SHP77 treated with DMSO at 0.1 percent for 48 hours (cell line): ENCODE data around the gene COPG2.
"Not testable (repeated sequence)": the region's sequence is repeated elsewhere in the genome, so short reads cannot be mapped to it uniquely, and the experiment has no call there.

ENCODE experiments used
- DNase-seq: peaks from one replicate; lab custom pipeline; 2025; lab: John Stamatoyannopoulos, UW

The COPG2 gene

GRCh38 chr7:130560972-130561371 lies 107.6 kb downstream of the COPG2 start:
- no peak for DNase-seq

DNA sequence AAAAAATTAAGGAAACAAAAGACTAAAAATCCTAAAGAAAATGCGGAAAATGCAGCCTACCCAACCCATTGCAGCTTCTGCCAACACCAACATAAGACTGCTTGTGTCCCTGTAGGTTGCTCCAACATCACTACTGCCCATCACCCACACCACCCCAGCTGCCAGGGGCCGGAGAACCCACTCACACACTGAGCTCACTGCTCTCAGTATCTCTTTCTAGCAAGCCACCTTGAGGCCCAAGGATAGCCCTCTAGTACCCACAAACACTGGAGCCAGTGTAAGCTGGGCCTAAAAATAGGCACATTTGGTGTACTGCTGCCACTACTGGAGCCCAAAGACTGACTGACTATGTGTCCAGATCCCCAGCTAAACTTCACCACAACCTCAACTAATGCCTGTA lies 109.4 kb downstream of the COPG2 start:
- DNase-seq, result no peak

DNA sequence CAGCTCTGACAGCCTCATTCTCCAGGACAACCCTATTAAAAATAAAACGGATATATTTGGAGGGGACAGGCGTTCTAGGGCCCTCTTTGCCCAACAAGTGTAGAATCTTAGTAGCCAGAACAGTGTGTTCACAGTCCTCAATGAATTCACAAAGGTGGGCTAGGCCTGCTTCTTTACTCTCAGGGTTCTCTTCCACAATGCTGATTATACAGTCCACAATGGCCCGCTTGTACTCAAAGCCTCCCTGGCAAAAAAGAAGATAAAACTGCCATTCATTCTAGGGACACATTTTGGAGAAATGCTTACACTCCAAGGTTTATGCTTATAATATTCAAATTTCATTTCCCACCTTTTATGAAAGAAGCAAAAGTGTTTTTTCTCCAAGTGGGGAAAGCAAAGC lies 114.1 kb downstream of the COPG2 start:
- no peak for DNase-seq

DNA sequence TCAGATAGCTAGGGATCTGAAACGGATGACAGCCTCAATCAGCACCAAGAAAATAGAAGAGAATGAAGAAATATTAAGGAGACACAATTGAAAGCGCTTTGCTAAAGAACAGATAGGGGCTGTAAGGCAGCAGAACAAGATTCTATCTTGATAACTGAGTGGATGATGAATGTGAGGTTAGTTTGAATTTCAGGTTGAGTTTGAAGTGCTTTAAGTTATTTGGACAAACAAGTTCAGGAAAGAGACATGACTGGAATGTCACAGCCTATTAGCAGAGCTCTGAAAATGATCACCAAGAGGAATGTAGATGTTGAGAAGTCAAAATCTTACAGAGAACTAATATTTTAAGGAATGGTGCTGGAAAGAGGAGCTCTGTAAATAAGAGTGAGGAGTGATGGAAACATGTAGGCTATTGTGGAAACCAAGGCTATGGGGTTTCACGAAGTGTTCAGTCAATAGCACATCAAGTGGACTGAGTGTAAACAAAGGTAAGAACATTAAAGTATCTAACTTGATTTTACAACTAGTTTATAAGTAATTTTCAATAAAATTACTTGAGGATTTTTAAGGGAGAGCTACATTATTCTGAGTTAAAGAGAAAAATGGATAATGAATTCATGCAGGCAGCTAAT lies 115.0 kb downstream of the COPG2 start:
- no peak for DNase-seq

DNA sequence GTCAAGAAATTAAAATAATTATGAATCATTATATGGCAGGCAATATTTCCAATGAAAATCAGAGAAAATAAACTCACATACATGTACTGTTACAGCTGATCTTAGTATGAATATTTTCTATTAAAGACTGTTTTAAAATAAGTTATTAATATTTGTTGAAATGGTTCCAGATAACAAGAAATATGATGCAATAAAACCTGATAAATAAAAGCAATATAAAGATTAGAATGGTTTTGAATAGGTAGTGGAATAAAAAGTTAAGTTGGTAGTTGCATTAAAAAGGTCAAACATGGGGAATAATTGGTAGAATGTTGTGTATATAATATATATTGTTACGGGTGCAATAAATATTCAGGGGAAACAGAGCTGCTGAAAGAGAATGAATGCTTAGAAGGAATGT lies 124.2 kb downstream of the COPG2 start:
- no peak for DNase-seq

GRCh38 chr7:130543487-130544010 lies 125.0 kb downstream of the COPG2 start:
- DNase-seq, result no peak

DNA sequence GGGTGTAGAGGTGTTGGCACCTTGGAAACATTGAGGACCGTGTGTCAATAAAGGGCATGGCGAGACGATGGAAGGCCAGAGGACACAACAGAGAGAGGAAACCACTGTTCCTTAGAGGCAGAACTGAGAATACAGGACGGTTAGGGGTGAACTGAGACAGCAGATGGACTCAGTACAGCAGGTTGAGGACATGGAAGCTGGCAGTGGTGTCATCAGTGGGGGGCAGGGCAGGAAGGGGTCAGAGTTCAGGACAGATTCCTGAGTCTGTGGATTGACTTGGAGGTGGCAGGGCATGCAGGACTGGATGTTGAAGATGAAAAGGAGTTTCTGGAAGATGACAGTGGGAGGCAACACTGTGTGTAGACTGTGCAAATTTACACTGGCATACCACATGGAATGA lies 126.3 kb downstream of the COPG2 start:
- DNase-seq, result not testable (repeated sequence)

DNA sequence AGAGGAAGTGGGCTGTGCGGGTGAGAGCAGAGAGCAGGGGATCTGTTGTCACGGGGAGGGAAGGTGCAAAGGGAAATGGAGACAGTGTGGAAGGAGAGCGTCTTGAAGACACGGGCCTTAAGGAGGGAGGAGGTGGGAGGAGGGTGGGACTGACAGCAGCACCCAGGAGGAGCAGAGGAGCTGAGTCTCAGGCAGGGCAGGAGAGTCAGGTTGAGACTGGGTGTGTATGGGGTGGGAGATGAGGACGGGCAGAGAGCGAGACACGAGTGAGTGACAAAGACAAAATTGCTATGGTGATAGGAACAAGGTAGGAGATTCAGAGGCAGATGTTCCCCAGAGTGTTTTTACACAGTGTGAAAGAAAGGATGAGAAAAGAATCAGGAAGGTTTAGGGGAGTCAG lies 127.3 kb downstream of the COPG2 start:
- not testable (repeated sequence) for DNase-seq

DNA sequence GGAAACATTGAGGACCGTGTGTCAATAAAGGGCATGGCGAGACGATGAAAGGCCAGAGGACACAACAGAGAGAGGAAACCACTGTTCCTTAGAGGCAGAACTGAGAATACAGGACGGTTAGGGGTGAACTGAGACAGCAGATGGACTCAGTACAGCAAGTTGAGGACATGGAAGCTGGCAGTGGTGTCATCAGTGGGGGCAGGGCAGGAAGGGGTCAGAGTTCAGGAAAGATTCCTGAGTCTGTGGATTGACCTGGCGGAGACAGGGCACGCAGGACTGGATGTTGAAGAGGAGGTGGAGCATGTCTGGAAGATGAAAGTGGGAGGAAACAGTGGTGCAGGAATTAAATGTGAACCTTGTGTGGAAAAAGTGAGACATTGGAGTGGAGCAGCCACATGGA lies 130.7 kb downstream of the COPG2 start:
- not testable (repeated sequence) for DNase-seq

DNA sequence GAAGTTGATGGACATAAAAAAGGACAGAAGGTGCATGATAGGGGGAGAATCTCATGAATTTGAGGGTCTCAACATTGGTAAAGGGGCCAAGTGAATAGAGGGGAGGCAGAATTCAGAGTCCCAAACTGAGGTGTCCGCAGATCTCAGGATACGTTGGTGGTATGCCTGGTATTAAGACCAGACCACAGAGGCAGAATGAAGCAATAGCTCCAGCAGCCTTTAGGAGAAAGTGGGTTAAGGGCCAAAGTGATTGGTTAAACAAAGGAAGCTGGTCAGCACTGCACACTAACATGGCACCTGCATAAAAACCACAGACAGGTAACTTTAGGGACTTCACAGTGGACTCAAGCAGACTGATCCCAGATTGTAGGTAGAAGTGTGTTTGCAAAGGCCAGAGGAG lies 139.1 kb downstream of the COPG2 start:
- DNase-seq, result no peak

- not testable (repeated sequence) for DNase-seq
Measured at GRCh38 chr7:130527752-130528355, 140.7 kb downstream of the COPG2 start.

DNA sequence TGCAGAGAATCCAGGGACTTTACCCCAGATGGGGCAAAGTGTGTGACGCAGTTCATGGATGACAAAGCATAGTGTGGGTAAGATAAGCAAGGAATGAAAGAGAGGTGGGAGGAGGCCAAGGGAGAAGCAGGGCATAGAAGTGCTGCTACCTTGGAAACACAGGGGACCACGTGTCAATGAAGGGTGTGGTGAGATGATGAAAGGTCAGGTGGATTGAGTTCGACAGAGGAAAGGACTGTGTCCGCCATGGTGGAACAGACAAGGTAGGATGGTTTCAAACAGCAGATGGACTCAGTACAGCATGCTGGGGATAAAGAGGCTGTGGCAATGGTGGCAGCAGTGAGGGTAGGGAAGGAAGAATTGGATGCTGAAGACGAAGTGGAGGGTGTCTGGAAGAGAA lies 143.9 kb downstream of the COPG2 start:
- no peak for DNase-seq

GRCh38 chr7:130523519-130524125 lies 144.9 kb downstream of the COPG2 start:
- DNase-seq, result not testable (repeated sequence)

- DNase-seq, result no peak
Measured at GRCh38 chr7:130521258-130521951, 147.1 kb downstream of the COPG2 start.

DNA sequence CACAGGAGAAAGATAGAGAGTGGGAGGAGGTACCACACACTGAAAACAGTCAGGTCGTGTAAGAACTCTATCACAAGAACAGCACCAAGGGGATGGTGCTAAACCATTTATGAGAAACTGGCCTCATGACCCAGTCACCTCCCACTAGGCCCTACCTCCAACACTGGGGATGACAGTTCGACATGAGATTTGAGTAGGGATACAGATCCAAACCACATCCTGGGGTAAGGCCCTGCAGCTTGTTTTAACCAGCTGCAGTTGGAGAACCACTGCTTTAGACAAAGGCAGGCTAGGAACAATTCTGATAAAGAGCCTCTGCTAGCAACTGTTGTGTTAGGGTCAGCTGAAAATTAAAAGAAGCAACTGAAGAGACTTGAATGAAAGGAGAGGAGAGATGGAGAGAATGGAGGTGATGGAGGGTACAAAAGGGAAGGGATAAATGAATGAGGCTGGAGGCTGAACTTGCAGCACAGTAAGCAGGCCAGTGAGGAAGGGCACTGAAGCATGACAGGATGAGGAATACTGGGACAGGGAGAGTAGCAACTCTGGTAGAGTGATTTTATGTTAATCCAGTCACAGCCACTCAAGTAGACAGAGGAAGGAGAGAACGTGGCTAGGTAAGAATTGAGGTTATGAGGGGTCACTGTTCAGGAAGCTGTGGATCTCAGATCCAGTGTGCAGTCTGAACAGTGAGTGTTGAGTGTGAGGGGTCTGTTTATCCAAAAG lies 153.1 kb downstream of the COPG2 start:
- DNase-seq, result no peak

- DNase-seq, result no peak
Measured at GRCh38 chr7:130513447-130513846, 155.1 kb downstream of the COPG2 start.

- not testable (repeated sequence) for DNase-seq
Measured at GRCh38 chr7:130512038-130512437, 156.5 kb downstream of the COPG2 start.

DNA sequence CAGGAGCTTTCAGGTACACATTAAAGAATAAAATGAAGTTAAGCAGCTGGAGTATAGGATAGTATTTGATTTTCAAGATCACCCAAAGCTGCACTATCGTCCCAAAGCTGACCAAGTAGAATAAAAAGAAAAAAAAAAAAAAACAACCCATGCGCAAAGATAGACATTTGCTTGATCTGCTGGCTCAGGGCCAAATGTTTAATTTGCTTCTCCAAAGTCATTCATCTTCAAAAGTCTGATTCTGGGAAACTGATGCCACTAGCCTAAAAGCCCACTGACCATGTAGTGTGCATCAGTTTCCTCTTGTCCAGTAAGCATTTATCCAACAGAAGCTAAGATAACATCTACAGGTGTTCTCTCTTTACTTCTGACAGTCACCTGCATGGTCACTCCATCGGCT lies 162.2 kb downstream of the COPG2 start:
- no peak for DNase-seq

DNA sequence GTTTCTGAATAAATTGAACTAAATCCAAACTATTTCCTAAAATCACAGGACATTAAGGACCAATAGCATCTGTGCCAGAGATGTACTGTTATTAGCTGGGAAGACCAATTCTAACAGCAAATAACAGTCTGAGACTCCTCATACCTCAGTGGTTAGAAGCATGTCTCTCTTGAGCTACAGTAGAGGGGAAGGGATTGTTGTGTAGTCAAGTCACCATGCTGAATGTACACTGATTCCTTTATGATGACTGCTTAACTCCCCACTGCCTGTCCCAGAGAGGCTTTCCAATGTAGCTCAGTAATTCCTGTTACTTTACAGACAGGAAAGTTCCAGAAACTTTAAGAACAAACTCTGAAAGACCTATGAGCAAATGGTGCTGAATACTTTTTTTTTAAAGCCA lies 162.8 kb downstream of the COPG2 start:
- DNase-seq, result no peak

DNA sequence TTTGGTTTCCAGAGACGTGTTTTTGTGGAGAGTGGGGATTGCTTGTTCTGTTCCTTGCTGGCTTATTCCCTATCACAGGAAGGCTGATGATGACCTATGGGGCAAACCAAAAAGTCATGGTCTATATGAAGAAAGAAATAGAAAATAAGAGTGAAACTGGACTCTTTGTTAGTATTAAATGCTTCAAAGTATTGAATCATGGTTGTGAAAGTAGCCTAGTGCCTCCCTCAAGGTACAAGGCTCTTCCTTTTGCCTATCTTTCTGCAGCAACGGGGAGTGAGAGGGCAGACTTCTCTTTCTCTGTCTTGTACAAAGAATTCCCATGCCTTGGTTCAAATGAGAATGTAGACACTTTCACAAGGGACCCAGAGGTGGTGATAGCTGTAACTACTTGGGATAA lies 167.6 kb downstream of the COPG2 start:
- DNase-seq, result no peak

DNA sequence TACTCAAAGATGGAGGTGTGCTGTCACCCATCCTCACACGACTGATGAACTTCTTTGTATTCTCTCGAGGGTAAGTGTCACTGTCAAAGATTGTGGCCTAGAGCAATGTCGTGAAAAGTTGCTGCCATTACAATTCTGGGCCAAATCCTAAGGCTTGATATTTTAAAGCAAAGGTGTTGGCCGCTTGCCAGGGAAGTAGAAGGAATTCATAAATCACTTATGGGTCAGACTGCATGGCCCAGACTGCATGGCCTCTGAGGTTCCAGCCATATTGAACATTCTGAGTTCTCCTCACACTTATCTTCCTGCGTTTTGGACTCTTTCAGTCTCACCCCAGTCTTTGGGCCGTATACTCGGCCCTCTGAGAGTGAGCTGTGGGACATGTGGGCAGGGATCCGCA lies 168.1 kb downstream of the COPG2 start:
- no peak for DNase-seq

- no peak for DNase-seq
Measured at GRCh38 chr7:130494431-130494858, 174.1 kb downstream of the COPG2 start.
